PC-3 (cell line): Measurements from ENCODE around the gene UCK2. TPM values are rescaled to one million over a fixed set of nuclear protein-coding genes. Genes with fewer than 3 reads are reported as not detected.

Experiments used
- ATAC-seq: fragments of 200-7000 bp; cut with Tn5 transposase; 2 replicates; pipeline ENCODE4 v1.9.1; 2020; ENCODE audit warnings: mild to moderate bottlenecking, moderate library complexity
- BruUV-seq: library from RNA; stranded (reverse); fragments of 400-500 nt; replicated peaks from 2 replicates; lab custom pipeline; 2021; lab: Mats Ljungman, UMichigan
- CTCF ChIA-PET: fragments of 300-600 bp; sonication (Branson Sonifier 250); formaldehyde crosslinking; loops from one replicate; lab custom pipeline; 2022; ENCODE audit warnings: antibody characterized with exemption; lab: Charles Lee
- POLR2A ChIA-PET: fragments of 300-600 bp; sonication (Branson Sonifier 250); formaldehyde crosslinking; loops from one replicate; lab custom pipeline; 2022; ENCODE audit warnings: antibody characterized with exemption; ENCODE audit not compliant: unreplicated experiment; lab: Charles Lee
- DNase-seq: peaks from one replicate; pipeline ENCODE4 v3.0.0-alpha.2; 2015
- H2AFZ ChIP-seq: fragments of 300-600 bp; sonication (generic); 2 replicates; pipeline ENCODE4 v1.6.0; 2016; ENCODE audit warnings: antibody characterized with exemption, low read length
- H3F3A ChIP-seq: fragments of 300-600 bp; sonication (generic); one replicate; pipeline ENCODE4 v1.6.0; 2017; ENCODE audit warnings: antibody characterized with exemption, low read length, control low read depth, mild to moderate bottlenecking; ENCODE audit not compliant: unreplicated experiment
- H3K27ac ChIP-seq: fragments of 300-600 bp; sonication (generic); 2 replicates; pipeline ENCODE4 v1.5.1; 2016; ENCODE audit warnings: mild to moderate bottlenecking, low read length
- H3K27me3 ChIP-seq: fragments of 300-600 bp; sonication (generic); 2 replicates; pipeline ENCODE4 v1.6.1; 2016; ENCODE audit warnings: low read length, mixed read lengths
- H3K36me3 ChIP-seq: fragments of 300-600 bp; sonication (generic); 2 replicates; pipeline ENCODE4 v1.6.1; 2016; ENCODE audit warnings: low read depth, mixed run types, low read length, mixed read lengths
- H3K4me1 ChIP-seq: fragments of 300-600 bp; sonication (generic); 2 replicates; pipeline ENCODE4 v1.5.1; 2016; ENCODE audit warnings: low read length; ENCODE audit not compliant: insufficient read depth
- H3K4me2 ChIP-seq: fragments of 300-600 bp; sonication (generic); 2 replicates; pipeline ENCODE4 v1.6.0; 2016; ENCODE audit warnings: low read length
- H3K4me3 ChIP-seq: fragments of 300-600 bp; sonication (generic); 2 replicates; pipeline ENCODE4 v1.5.1; 2016; ENCODE audit warnings: mild to moderate bottlenecking, low read length, mixed read lengths
- H3K79me2 ChIP-seq: fragments of 300-600 bp; sonication (generic); 2 replicates; pipeline ENCODE4 v1.6.1; 2017; ENCODE audit warnings: low read length, mixed read lengths
- H3K9ac ChIP-seq: fragments of 300-600 bp; sonication (generic); 2 replicates; pipeline ENCODE4 v1.6.0; 2016; ENCODE audit warnings: mild to moderate bottlenecking, low read length
- H3K9me2 ChIP-seq: fragments of 300-600 bp; sonication (generic); replicated peaks from 2 replicates; pipeline ENCODE4 v1.6.1; 2016; ENCODE audit warnings: mixed run types, low read length, mixed read lengths
- H3K9me3 ChIP-seq: fragments of 300-600 bp; sonication (generic); 2 replicates; pipeline ENCODE4 v1.6.1; 2016; ENCODE audit warnings: low read length, mixed read lengths
- H4K20me1 ChIP-seq: fragments of 300-600 bp; sonication (generic); 2 replicates; pipeline ENCODE4 v1.6.1; 2016; ENCODE audit warnings: low read length, mixed read lengths
- EZH2 ChIP-seq: fragments of 300-600 bp; sonication (generic); IDR thresholded peaks from one replicate; pipeline ENCODE4 v1.6.1; 2017; ENCODE audit warnings: antibody characterized with exemption, mild to moderate bottlenecking, low read length; ENCODE audit not compliant: unreplicated experiment
- EZH2phosphoT487 ChIP-seq: fragments of 300-600 bp; sonication (generic); IDR thresholded peaks from 2 replicates; pipeline ENCODE4 v1.6.1; 2018; ENCODE audit warnings: mild to moderate bottlenecking, antibody characterized with exemption, low read length, borderline replicate concordance
- intact Hi-C: fragments of 100-400 bp; cut with micrococcal nuclease; formaldehyde crosslinking; loops from 2 replicates; pipeline ENCODE4 v1.9.0; 2023
- total RNA-seq: library from RNA; depleted of rRNA; stranded (reverse); fragments of >200 nt; gene quantifications from 2 replicates; pipeline ENCODE4 v1.2.3, GENCODE V29; 2014
- TF ChIP-seq, protein P1 (sequence below): fragments of 300-600 bp; sonication (generic); conservative IDR thresholded peaks from 2 replicates; pipeline ENCODE4 v1.5.1; 2017; ENCODE audit warnings: antibody characterized with exemption, low read depth, mild to moderate bottlenecking, low read length

UCK2 gene
- total RNA-seq, 1 experiment from 2014 or later: 193 TPM

DNA sequence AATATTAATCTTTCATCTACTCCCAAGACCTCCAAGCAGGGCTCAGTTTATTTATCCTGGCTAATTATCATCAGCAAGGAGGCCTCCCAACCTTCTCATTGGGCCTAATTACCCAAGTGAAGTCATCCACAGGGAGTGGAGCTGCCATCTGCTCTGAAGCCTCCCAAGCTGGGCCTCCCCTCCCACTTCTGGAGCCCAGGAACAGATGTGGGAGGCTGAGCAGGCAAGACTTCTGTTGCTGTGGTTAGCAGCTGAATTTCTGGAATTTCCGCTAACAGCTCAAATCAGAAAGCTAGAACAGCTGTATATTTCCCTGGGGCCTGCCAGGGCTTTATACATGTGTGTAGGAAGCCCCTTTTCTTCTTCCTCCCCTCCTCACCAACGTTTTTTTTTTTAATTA lies 127.5 kb downstream of the UCK2 start:
- H4K20me1 ChIP-seq: no peaks in the 10 kb centered on the region
- no peaks in the 10 kb centered on the region for H3K4me1 ChIP-seq
- no peak overlapping the region for H3K4me3 ChIP-seq
- H3K9me3 ChIP-seq: no peaks in the 10 kb centered on the region
- no peak for TF ChIP-seq EZH2
- TF ChIP-seq, protein P1, sequence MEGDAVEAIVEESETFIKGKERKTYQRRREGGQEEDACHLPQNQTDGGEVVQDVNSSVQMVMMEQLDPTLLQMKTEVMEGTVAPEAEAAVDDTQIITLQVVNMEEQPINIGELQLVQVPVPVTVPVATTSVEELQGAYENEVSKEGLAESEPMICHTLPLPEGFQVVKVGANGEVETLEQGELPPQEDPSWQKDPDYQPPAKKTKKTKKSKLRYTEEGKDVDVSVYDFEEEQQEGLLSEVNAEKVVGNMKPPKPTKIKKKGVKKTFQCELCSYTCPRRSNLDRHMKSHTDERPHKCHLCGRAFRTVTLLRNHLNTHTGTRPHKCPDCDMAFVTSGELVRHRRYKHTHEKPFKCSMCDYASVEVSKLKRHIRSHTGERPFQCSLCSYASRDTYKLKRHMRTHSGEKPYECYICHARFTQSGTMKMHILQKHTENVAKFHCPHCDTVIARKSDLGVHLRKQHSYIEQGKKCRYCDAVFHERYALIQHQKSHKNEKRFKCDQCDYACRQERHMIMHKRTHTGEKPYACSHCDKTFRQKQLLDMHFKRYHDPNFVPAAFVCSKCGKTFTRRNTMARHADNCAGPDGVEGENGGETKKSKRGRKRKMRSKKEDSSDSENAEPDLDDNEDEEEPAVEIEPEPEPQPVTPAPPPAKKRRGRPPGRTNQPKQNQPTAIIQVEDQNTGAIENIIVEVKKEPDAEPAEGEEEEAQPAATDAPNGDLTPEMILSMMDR: no peak
- TF ChIP-seq EZH2phosphoT487: no peak
- DNase-seq (no peak), ATAC-seq (no peak)
- intact Hi-C loops: no loop called here
- H3K27ac ChIP-seq: no peak overlapping the region
- no peak overlapping the region for H3K9ac ChIP-seq
- peaks cover 14% of the 10 kb centered on the region for H3K27me3 ChIP-seq
- no TSS peak for BruUV-seq
- H3K9me2 ChIP-seq: 0 out of 2 replicates have a peak, but pooled peaks cover 2% of the 10 kb centered on the region
- H3K79me2 ChIP-seq: no peaks in the 10 kb centered on the region
- no peak overlapping the region for H3K4me2 ChIP-seq
- POLR2A ChIA-PET: no interaction called here
- CTCF ChIA-PET: no interaction called here
- H3K36me3 ChIP-seq: no peaks in the 10 kb centered on the region
- H2AFZ ChIP-seq: no peak overlapping the region
- H3F3A ChIP-seq: no peaks in the 10 kb centered on the region

- H3K4me3 ChIP-seq: no peak overlapping the region
- H3F3A ChIP-seq: no peaks in the 10 kb centered on the region
- H3K4me2 ChIP-seq: no peak overlapping the region
- peaks cover 18% of the 10 kb centered on the region for H3K27me3 ChIP-seq
- POLR2A ChIA-PET: no interaction called here
- ATAC-seq (no peak), DNase-seq (no peak)
- H4K20me1 ChIP-seq: no peaks in the 10 kb centered on the region
- no peak overlapping the region for H3K27ac ChIP-seq
- no peaks in the 10 kb centered on the region for H3K4me1 ChIP-seq
- BruUV-seq: no TSS peak
- 0 out of 2 replicates have a peak, but pooled peaks cover 2% of the 10 kb centered on the region for H3K9me2 ChIP-seq
- H3K9ac ChIP-seq: no peak overlapping the region
- H3K36me3 ChIP-seq: no peaks in the 10 kb centered on the region
- H2AFZ ChIP-seq: no peak overlapping the region
- H3K79me2 ChIP-seq: no peaks in the 10 kb centered on the region
- TF ChIP-seq EZH2 (no peak), EZH2phosphoT487 (no peak)
- TF ChIP-seq, protein P1: no peak
- CTCF ChIA-PET: no interaction called here
- intact Hi-C loops: no loop called here
- no peaks in the 10 kb centered on the region for H3K9me3 ChIP-seq
Measured at GRCh38 chr1:165958306-165958705, 130.9 kb downstream of the UCK2 start.

GRCh38 chr1:165960136-165960535 lies 132.7 kb downstream of the UCK2 start:
- CTCF ChIA-PET: no interaction called here
- no peaks in the 10 kb centered on the region for H3K36me3 ChIP-seq
- peaks cover 18% of the 10 kb centered on the region for H3K27me3 ChIP-seq
- H3K79me2 ChIP-seq: no peaks in the 10 kb centered on the region
- no peaks in the 10 kb centered on the region for H3F3A ChIP-seq
- H3K4me2 ChIP-seq: no peak overlapping the region
- no peaks in the 10 kb centered on the region for H4K20me1 ChIP-seq
- no peak for TF ChIP-seq EZH2phosphoT487
- TF ChIP-seq, protein P1: no peak
- no peak for TF ChIP-seq EZH2
- H3K4me3 ChIP-seq: no peak overlapping the region
- no peaks in the 10 kb centered on the region for H3K9me2 ChIP-seq
- no peak for ATAC-seq
- H3K9me3 ChIP-seq: no peaks in the 10 kb centered on the region
- BruUV-seq: no TSS peak
- H2AFZ ChIP-seq: no peak overlapping the region
- no peak overlapping the region for H3K9ac ChIP-seq
- DNase-seq: no peak
- H3K4me1 ChIP-seq: no peaks in the 10 kb centered on the region
- no peak overlapping the region for H3K27ac ChIP-seq
- POLR2A ChIA-PET: no interaction called here
- intact Hi-C loops: no loop called here
